K562 (cell line): ENCODE results near the gene PDE9A. TPM values are rescaled to one million over a fixed set of nuclear protein-coding genes. Genes with fewer than 3 reads are reported as not detected.

Source experiments
- ATAC-seq: fragments of 200-7000 bp; cut with Tn5 transposase; 3 replicates; pipeline ENCODE4 v1.9.1; 2020; ENCODE audit warnings: moderate library complexity
- BruUV-seq: library from RNA; stranded (reverse); fragments of 400-500 nt; replicated peaks from 2 replicates; lab custom pipeline; 2021; lab: Mats Ljungman, UMichigan
- CTCF ChIA-PET: fragments of 300-600 bp; formaldehyde crosslinking; extraction: SDS; loops from one replicate; lab custom pipeline; 2021; ENCODE audit warnings: low intra/inter-chr PET ratio; lab: Yijun Ruan, JAX
- POLR2A ChIA-PET: fragments of 300-600, 350-650 bp; sonication (Branson Sonifier 250); formaldehyde crosslinking; extraction: SDS; loops from one replicate; lab custom pipeline; 2021; ENCODE audit warnings: antibody characterized with exemption, inconsistent platforms; lab: Yijun Ruan, JAX
- DNase-seq, 4 experiments: peaks; one replicate each; pipeline versions ENCODE4 v3.0.0 to v3.0.0-alpha.2; 2011 to 2018; ENCODE audit warnings: low spot score in 3 of 4, mixed read lengths in 3 of 4; ENCODE audit errors: extremely low read depth in 1 of 4
- FAIRE-seq: peaks from 2 replicates; lab custom pipeline; 2011; peaks lifted over from hg19 to GRCh38; lab: Jason Lieb, UNC
- H2AFZ ChIP-seq: 2 replicates; pipeline ENCODE4 v1.6.0; 2011; ENCODE audit warnings: low read depth, low read length, control low read depth, inconsistent platforms
- H3K27ac ChIP-seq: fragments of 200-600 bp; 3 replicates; pipeline ENCODE4 v1.8.0; 2011; ENCODE audit warnings: low read depth, mild to moderate bottlenecking, control low read depth, inconsistent platforms, low read length, moderate library complexity, mixed read lengths; ENCODE audit errors: extremely low read depth
- H3K27me3 ChIP-seq, 2 experiments: fragments of 300-600 bp in 1 of 2; 2 replicates in 1 of 2; 3 replicates in 1 of 2; pipeline versions ENCODE4 v1.6.0 to v1.8.0; 2011; ENCODE audit warnings: inconsistent platforms in 2 of 2, low read length in 2 of 2, mild to moderate bottlenecking in 1 of 2, mixed read lengths in 1 of 2, moderate library complexity in 1 of 2; ENCODE audit not compliant: control insufficient read depth in 2 of 2, insufficient read depth in 2 of 2
- H3K36me3 ChIP-seq: fragments of 300-600 bp; 3 replicates; pipeline ENCODE4 v1.8.0; 2011; ENCODE audit warnings: mild to moderate bottlenecking, low read length, inconsistent platforms; ENCODE audit not compliant: control insufficient read depth, insufficient read depth
- H3K4me1 ChIP-seq, 2 experiments: fragments of 200-600 bp in 1 of 2; replicated peaks in 1 of 2; 2 replicates in 1 of 2; 3 replicates in 1 of 2; pipeline versions ENCODE4 v1.5.1 to v1.8.0; 2011; ENCODE audit warnings: inconsistent platforms in 2 of 2, low read length in 2 of 2, mild to moderate bottlenecking in 1 of 2, mixed read lengths in 1 of 2, moderate library complexity in 1 of 2; ENCODE audit not compliant: control insufficient read depth in 2 of 2, insufficient read depth in 2 of 2
- H3K4me2 ChIP-seq: 2 replicates; pipeline ENCODE4 v1.6.1; 2011; ENCODE audit warnings: low read length, control low read depth, inconsistent platforms, mixed read lengths; ENCODE audit not compliant: insufficient read depth
- H3K4me3 ChIP-seq: fragments of 200-600 bp; sonication (generic), shearing (Covaris generic); 2 replicates; pipeline ENCODE4 v1.5.1; 2016; ENCODE audit warnings: control low read depth, inconsistent platforms
- H3K79me2 ChIP-seq: fragments of 200-600 bp; 3 replicates; pipeline ENCODE4 v1.8.0; 2011; ENCODE audit warnings: low read length, inconsistent platforms; ENCODE audit not compliant: control insufficient read depth, insufficient read depth
- H3K9ac ChIP-seq, 2 experiments: 2 replicates each; pipeline versions ENCODE4 v1.6.0 to v1.6.1; 2011; ENCODE audit warnings: low read depth in 2 of 2, low read length in 2 of 2, control low read depth in 1 of 2, inconsistent platforms in 1 of 2, mild to moderate bottlenecking in 1 of 2, mixed read lengths in 1 of 2; ENCODE audit not compliant: insufficient read depth in 1 of 2
- H3K9me1 ChIP-seq: one replicate; pipeline ENCODE4 v1.6.0; 2011; ENCODE audit warnings: inconsistent platforms, mild to moderate bottlenecking, low read length, moderate library complexity; ENCODE audit not compliant: control insufficient read depth, insufficient read depth
- H3K9me3 ChIP-seq: replicated peaks from 2 replicates; pipeline ENCODE4 v1.5.1; 2011; ENCODE audit warnings: low read depth, low read length, inconsistent platforms; ENCODE audit not compliant: control insufficient read depth, insufficient read depth
- H4K20me1 ChIP-seq: replicated peaks from 2 replicates; pipeline ENCODE4 v1.6.1; 2011; ENCODE audit warnings: low read length, inconsistent platforms, mixed read lengths; ENCODE audit not compliant: control insufficient read depth, insufficient read depth
- CBFA2T3 ChIP-seq: fragments of 450-650 bp; IDR thresholded peaks from 2 replicates; pipeline ENCODE4 v1.6.1; 2017
- HNRNPK ChIP-seq: fragments of 200-400 bp; formaldehyde crosslinking; IDR thresholded peaks from one replicate; pipeline ENCODE4 v1.6.1; 2018; ENCODE audit warnings: mild to moderate bottlenecking, low read depth, low read length; ENCODE audit not compliant: poor library complexity, severe bottlenecking
- MTA3 ChIP-seq: fragments of 450-650 bp; formaldehyde crosslinking; IDR thresholded peaks from 2 replicates; pipeline ENCODE4 v1.6.1; 2017; ENCODE audit warnings: mild to moderate bottlenecking, borderline replicate concordance
- NFXL1 ChIP-seq: fragments of 450-650 bp; formaldehyde crosslinking; IDR thresholded peaks from 2 replicates; pipeline ENCODE4 v1.4.0; 2021; ENCODE audit warnings: mild to moderate bottlenecking
- NR4A1 ChIP-seq, 2 experiments: fragments of 250-450 bp in 1 of 2; fragments of 450-650 bp in 1 of 2; sonication (Bioruptor Pico) in 1 of 2; IDR thresholded peaks; 2 replicates each; pipeline versions ENCODE4 v1.4.0 to v1.6.1; 2016 to 2020; ENCODE audit warnings: mild to moderate bottlenecking in 2 of 2, missing compliant biosample characterization in 1 of 2, missing genetic modification characterization in 1 of 2, moderate library complexity in 1 of 2
- RBM15 ChIP-seq: fragments of 200-400 bp; formaldehyde crosslinking; IDR thresholded peaks from 2 replicates; pipeline ENCODE4 v1.6.1; 2018; ENCODE audit warnings: mild to moderate bottlenecking, low read length, moderate library complexity; ENCODE audit not compliant: insufficient read depth
- RNF2 ChIP-seq: sonication (generic); IDR thresholded peaks from 2 replicates; pipeline ENCODE4 v1.6.1; 2016
- SPI1 ChIP-seq: IDR thresholded peaks from 2 replicates; pipeline ENCODE4 v1.6.1; 2011; ENCODE audit warnings: low read depth, low read length, control low read depth, borderline replicate concordance
- STAG1 ChIP-seq: sonication (generic); formaldehyde crosslinking; IDR thresholded peaks from 2 replicates; pipeline ENCODE4 v1.5.0; 2020; ENCODE audit warnings: missing genetic modification reagents, borderline replicate concordance
- ZBTB2 ChIP-seq: fragments of 450-650 bp; IDR thresholded peaks from 2 replicates; pipeline ENCODE4 v1.6.1; 2016; ENCODE audit warnings: antibody characterized with exemption
- ZNF165 ChIP-seq: fragments of 250-450 bp; sonication (Bioruptor Pico); IDR thresholded peaks from 2 replicates; pipeline ENCODE4 v1.4.0; 2020; ENCODE audit warnings: borderline replicate concordance
- WGBS: fragments of 100-300 bp; shearing (Covaris generic); methylation state at CpG from one replicate; pipeline ENCODE4 v1.1.6; 2016; ENCODE audit warnings: low coverage, mixed read lengths; ENCODE audit not compliant: insufficient coverage; ENCODE audit errors: missing lambda C conversion rate; 5-methylcytosine and 5-hydroxymethylcytosine counted together
- in situ Hi-C: fragments of 300-500 bp; cut with MboI; formaldehyde crosslinking; loops from 4 replicates; pipeline ENCODE4 v1.15.0; 2018; ENCODE audit warnings: inconsistent platforms, mixed read lengths
- intact Hi-C: fragments of 100-400 bp; cut with micrococcal nuclease; formaldehyde crosslinking; loops from 2 replicates; pipeline ENCODE4 v1.14.2; 2022
- polyA plus RNA-seq, 8 experiments: library from polyadenylated mRNA; depleted of rRNA in 4 of 8; stranded (reverse) in 5 of 8; unstranded in 3 of 8; fragments of >200 nt; fragmentation: Nextera tagmentation in 2 of 8; fragmentation: Illumina TruSeq in 1 of 8; extraction: Ambion mirVana in 2 of 8; extraction: Trizol in 1 of 8; gene quantifications; 2 replicates each; pipeline versions ENCODE4 v1.2.1 to v1.2.3, GENCODE V29; 2011 to 2014; ENCODE audit warnings: inconsistent platforms in 1 of 8, missing spikeins in 1 of 8
- total RNA-seq, 7 experiments: library from RNA; depleted of rRNA in 6 of 7; stranded (reverse); fragments of >200 nt in 6 of 7; fragmentation: Illumina TruSeq in 2 of 7; extraction: Trizol in 2 of 7; gene quantifications; 2 replicates each; pipeline versions ENCODE4 v1.2.1 to v1.2.3, GENCODE V29; 2011 to 2021; ENCODE audit warnings: low replicate concordance in 1 of 7

Gene PDE9A
- total and polyA plus RNA-seq, 9 of the 15 experiments (the other 6 are each of a cell fraction or from before 2014, with no cell fraction given), result 0.07 to 0.27 TPM; not detected in 7

GRCh38 chr21:42786884-42787283, 133.5 kb downstream of the PDE9A start:
- TF ChIP-seq STAG1 (CRISPR knock-in tag) (no peak), SPI1 (no peak), RBM15 (no peak), NFXL1 (CRISPR knock-in tag) (no peak), MTA3 (no peak), ZNF165 (CRISPR knock-in tag) (no peak)
- CTCF ChIA-PET, result no interaction called here
- no peak overlapping the region for H3K4me2 ChIP-seq
- no peak overlapping the region for H3K27ac ChIP-seq
- H3K9me3 ChIP-seq, result peaks cover 2% of the 10 kb centered on the region; the same call in 1 of the 2 replicates
- no peak for ATAC-seq
- FAIRE-seq, result no peak
- 0% methylated on average over 5 of the region's 5 CpGs for WGBS
- H3K27me3 ChIP-seq, result peaks cover 57 to 69% of the 10 kb centered on the region in 2 experiments
- in situ Hi-C loops (no loop called here), intact Hi-C loops (no loop called here)
- BruUV-seq, result no TSS peak
- H3K79me2 ChIP-seq, result no peaks in the 10 kb centered on the region
- POLR2A ChIA-PET, result interaction anchor here (0.6 to 0.9 kb wide), 3 partner anchors 10 to 279 kb away, joined by 3 to 4 read pairs (median 3); no protein-coding TSS in a partner anchor
- no peak overlapping the region for H3K9ac ChIP-seq
- no peak for DNase-seq
- H3K36me3 ChIP-seq, result no peaks in the 10 kb centered on the region
- no peaks in the 10 kb centered on the region for H3K9me1 ChIP-seq
- no peak overlapping the region for H2AFZ ChIP-seq
- H3K4me3 ChIP-seq, result no peak overlapping the region
- peaks cover 11% of the 10 kb centered on the region; the same call in 1 of the 2 replicates for H4K20me1 ChIP-seq
- H3K4me1 ChIP-seq, result peaks cover 0 to 5% of the 10 kb centered on the region in 2 experiments; a peak in 2 of 5 replicates

- H3K36me3 ChIP-seq, result no peaks in the 10 kb centered on the region
- no peaks in the 10 kb centered on the region for H3K79me2 ChIP-seq
- H2AFZ ChIP-seq, result no peak overlapping the region
- FAIRE-seq, result no peak
- H3K9me3 ChIP-seq, result peaks cover 2% of the 10 kb centered on the region; the same call in 1 of the 2 replicates
- BruUV-seq, result no TSS peak
- H3K9me1 ChIP-seq, result no peaks in the 10 kb centered on the region
- CTCF ChIA-PET, result no interaction called here
- intact Hi-C loops, result no loop called here
- TF ChIP-seq CBFA2T3, result no peak
- no peak for TF ChIP-seq NR4A1 (CRISPR knock-in tag; IDR thresholded peaks at IDR 0.05)
- no peak for TF ChIP-seq NR4A1 (tag; IDR thresholded peaks at IDR 0.05)
- TF ChIP-seq HNRNPK, result no peak
- no peak for TF ChIP-seq RNF2
- no peak for TF ChIP-seq ZBTB2
- TF ChIP-seq, all 486 proteins: peak for 0
- no peak overlapping the region for H3K27ac ChIP-seq
- peaks cover 0 to 5% of the 10 kb centered on the region in 2 experiments; a peak in 2 of 5 replicates for H3K4me1 ChIP-seq
- no peak overlapping the region for H3K4me2 ChIP-seq
- H4K20me1 ChIP-seq, result peaks cover 5% of the 10 kb centered on the region; the same call in 1 of the 2 replicates
- 3% methylated on average over 4 of the region's 4 CpGs for WGBS
- H3K9ac ChIP-seq, result no peak overlapping the region
- DNase-seq, result no peak
- H3K27me3 ChIP-seq, result peaks cover 51 to 62% of the 10 kb centered on the region in 2 experiments
- H3K4me3 ChIP-seq, result no peak overlapping the region
- in situ Hi-C loops, result no loop called here
- no peak for ATAC-seq
- POLR2A ChIA-PET, result interaction anchor here (0.9 kb wide), 1 partner anchor 9 kb away, joined by 3 read pairs; no protein-coding TSS in a partner anchor
Measured at GRCh38 chr21:42787613-42788012, 134.2 kb downstream of the PDE9A start.
